GM19023 (cell line): ENCODE results near the gene HMX1.

Experiments
- ATAC-seq: cut with Tn5 transposase; IDR thresholded peaks from one replicate; pipeline ENCODE4 v1.9.1; 2021; ENCODE audit warnings: mild to moderate bottlenecking, moderate library complexity; ENCODE audit not compliant: unreplicated experiment

Gene HMX1

GRCh38 chr4:8843597-8843996 is 28.0 kb downstream of the HMX1 start:
- no peak for ATAC-seq

- ATAC-seq: no peak
Measured at GRCh38 chr4:8842614-8843013, 29.0 kb downstream of the HMX1 start.

- ATAC-seq: no peak
Measured at GRCh38 chr4:8841678-8842268, 29.9 kb downstream of the HMX1 start.

GRCh38 chr4:8840816-8841455 is 30.7 kb downstream of the HMX1 start:
- no peak for ATAC-seq

GRCh38 chr4:8840006-8840793 is 31.4 kb downstream of the HMX1 start:
- ATAC-seq: no peak

- ATAC-seq: no peak
Measured at GRCh38 chr4:8838961-8839431, 32.6 kb downstream of the HMX1 start.

- no peak for ATAC-seq
Measured at GRCh38 chr4:8838296-8838960, 33.2 kb downstream of the HMX1 start.

GRCh38 chr4:8837181-8837841 is 34.3 kb downstream of the HMX1 start:
- ATAC-seq: no peak

- ATAC-seq: no peak
Measured at GRCh38 chr4:8836664-8837171, 34.9 kb downstream of the HMX1 start.

- no peak for ATAC-seq
Measured at GRCh38 chr4:8835521-8836365, 35.9 kb downstream of the HMX1 start.

GRCh38 chr4:8834681-8835220 is 36.9 kb downstream of the HMX1 start:
- no peak for ATAC-seq

GRCh38 chr4:8832113-8832915 is 39.3 kb downstream of the HMX1 start:
- ATAC-seq: no peak

GRCh38 chr4:8831221-8832112 is 40.2 kb downstream of the HMX1 start:
- ATAC-seq: no peak

GRCh38 chr4:8830611-8831200 is 40.9 kb downstream of the HMX1 start:
- no peak for ATAC-seq

- no peak for ATAC-seq
Measured at GRCh38 chr4:8830056-8830455, 41.6 kb downstream of the HMX1 start.

GRCh38 chr4:8829584-8829983 is 42.1 kb downstream of the HMX1 start:
- no peak for ATAC-seq

- ATAC-seq: no peak
Measured at GRCh38 chr4:8828869-8829268, 42.8 kb downstream of the HMX1 start.
